Keratinocyte (primary cell): Measurements from ENCODE around the gene CCDC127. TPM values are rescaled to one million over a fixed set of nuclear protein-coding genes. Genes with fewer than 3 reads are reported as not detected.

ENCODE experiments used
- DNase-seq: peaks from one replicate; pipeline ENCODE4 v3.0.0-alpha.2; 2011; ENCODE audit warnings: low read depth, missing footprints, low spot score
- FAIRE-seq: peaks from 2 replicates; lab custom pipeline; 2011; peaks lifted over from hg19 to GRCh38; lab: Jason Lieb, UNC
- H2AFZ ChIP-seq: 2 replicates; pipeline ENCODE4 v1.6.0; 2012; ENCODE audit warnings: low read length, control low read depth, inconsistent platforms; ENCODE audit not compliant: control insufficient read depth
- H3K27ac ChIP-seq: 2 replicates; pipeline ENCODE4 v1.5.1; 2011; ENCODE audit warnings: low read length; ENCODE audit not compliant: control insufficient read depth, insufficient read depth
- H3K27me3 ChIP-seq: 3 replicates; pipeline ENCODE4 v1.6.0; 2011; ENCODE audit warnings: low read length; ENCODE audit not compliant: control insufficient read depth, insufficient read depth; ENCODE audit errors: extremely low read depth
- H3K36me3 ChIP-seq, 2 experiments: 2 replicates in 1 of 2; 3 replicates in 1 of 2; pipeline ENCODE4 v1.5.1; 2011; ENCODE audit warnings: low read length in 2 of 2, mild to moderate bottlenecking in 1 of 2; ENCODE audit not compliant: control insufficient read depth in 2 of 2, insufficient read depth in 2 of 2; ENCODE audit errors: extremely low read depth in 1 of 2
- H3K4me1 ChIP-seq: 3 replicates; pipeline ENCODE4 v1.5.1; 2011; ENCODE audit warnings: low read length; ENCODE audit not compliant: control insufficient read depth, insufficient read depth; ENCODE audit errors: extremely low read depth
- H3K4me2 ChIP-seq: 3 replicates; pipeline ENCODE4 v1.6.0; 2011; ENCODE audit warnings: low read depth, low read length; ENCODE audit not compliant: control insufficient read depth, insufficient read depth; ENCODE audit errors: extremely low read depth
- H3K4me3 ChIP-seq, 3 experiments: fragments of 200-600 bp in 1 of 3; sonication (generic) in 1 of 3; 2 replicates in 2 of 3; 3 replicates in 1 of 3; pipeline ENCODE4 v1.5.1; 2011 to 2016; ENCODE audit warnings: low read length in 3 of 3, mild to moderate bottlenecking in 3 of 3, control low read depth in 2 of 3, inconsistent platforms in 1 of 3, low read depth in 1 of 3, mixed read lengths in 1 of 3, mixed run types in 1 of 3, moderate library complexity in 1 of 3; ENCODE audit not compliant: control insufficient read depth in 2 of 3, insufficient read depth in 2 of 3; ENCODE audit errors: extremely low read depth in 1 of 3
- H3K79me2 ChIP-seq: 2 replicates; pipeline ENCODE4 v1.6.0; 2012; ENCODE audit warnings: low read length; ENCODE audit not compliant: control insufficient read depth, insufficient read depth
- H3K9ac ChIP-seq: 3 replicates; pipeline ENCODE4 v1.6.0; 2011; ENCODE audit warnings: low read length; ENCODE audit not compliant: control insufficient read depth, insufficient read depth; ENCODE audit errors: extremely low read depth
- H3K9me1 ChIP-seq: 3 replicates; pipeline ENCODE4 v1.6.0; 2011; ENCODE audit warnings: low read length; ENCODE audit not compliant: control insufficient read depth, insufficient read depth; ENCODE audit errors: extremely low read depth
- H3K9me3 ChIP-seq: 2 replicates; pipeline ENCODE4 v1.5.1; 2012; ENCODE audit warnings: low read depth, low read length; ENCODE audit not compliant: control insufficient read depth
- H4K20me1 ChIP-seq: 3 replicates; pipeline ENCODE4 v1.6.0; 2011; ENCODE audit warnings: low read length; ENCODE audit not compliant: control insufficient read depth, insufficient read depth; ENCODE audit errors: extremely low read depth
- EZH2 ChIP-seq: IDR thresholded peaks from one replicate; pipeline ENCODE4 v1.6.1; 2012; ENCODE audit warnings: inconsistent platforms, mild to moderate bottlenecking, low read length, moderate library complexity
- dilution Hi-C: fragments of 300-500 bp; cut with MboI; formaldehyde crosslinking; loops from one replicate; pipeline ENCODE4 v1.7.0; 2020; ENCODE audit warnings: low sequenced_read_pairs; ENCODE audit not compliant: extremely low pct_ligation_motif_present
- polyA plus RNA-seq, 5 experiments: library from polyadenylated mRNA; depleted of rRNA in 3 of 5; stranded (reverse) in 3 of 5; stranded (forward) in 1 of 5; unstranded in 1 of 5; fragments of >200 nt; gene quantifications; 1 replicate in 1 of 5; 2 replicates in 3 of 5; 3 replicates in 1 of 5; pipeline versions ENCODE4 v1.2.1 to v1.2.3, GENCODE V29; 2011 to 2012; ENCODE audit warnings: missing spikeins in 2 of 5, low read depth in 1 of 5, low replicate concordance in 1 of 5
- TF ChIP-seq, protein P1 (sequence below), 3 experiments: IDR thresholded peaks in 1 of 3; conservative IDR thresholded peaks in 1 of 3; optimal IDR thresholded peaks in 1 of 3; 2 replicates in 2 of 3; 3 replicates in 1 of 3; pipeline versions ENCODE3 to v1.5.1; 2011; ENCODE audit warnings: low read length in 3 of 3, mild to moderate bottlenecking in 3 of 3, moderate library complexity in 2 of 3, control low read depth in 1 of 3, inconsistent platforms in 1 of 3; ENCODE audit not compliant: insufficient read depth in 2 of 3; ENCODE audit errors: extremely low read depth in 1 of 3

The CCDC127 gene
- polyA plus RNA-seq, 1 donor (not counting 4 experiments of a cell fraction or from before 2014, with no cell fraction given) = 4.9 TPM

DNA sequence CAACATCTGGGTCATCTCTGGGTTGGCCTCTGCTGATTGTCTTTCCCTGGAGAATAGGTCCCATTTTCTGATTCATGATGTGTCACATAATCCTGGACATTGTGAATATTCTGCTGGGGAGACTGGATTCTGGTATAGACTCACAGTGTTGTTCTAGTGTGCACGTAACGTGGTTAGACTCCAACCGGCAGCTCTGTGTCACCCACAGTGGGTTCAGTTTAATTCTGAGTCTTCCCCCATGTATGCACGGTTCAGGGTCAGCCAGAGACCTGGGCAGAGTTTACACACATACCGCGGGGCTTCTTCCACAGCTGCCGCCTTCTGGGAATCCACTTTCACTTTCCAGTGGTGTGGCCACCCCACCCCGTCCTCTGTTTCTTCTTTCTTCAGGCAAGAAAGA is 64.7 kb downstream of the CCDC127 start:
- Histone ChIP-seq H3K36me3 (no peaks in the 10 kb centered on the region), H3K4me2 (no peak overlapping the region), H3K9me1 (no peaks in the 10 kb centered on the region), H3K79me2 (no peaks in the 10 kb centered on the region), H3K27me3 (no peaks in the 10 kb centered on the region), H3K9me3 (no peaks in the 10 kb centered on the region), H4K20me1 (no peaks in the 10 kb centered on the region), H2AFZ (no peak overlapping the region), H3K4me3 (no peak overlapping the region), H3K27ac (no peak overlapping the region), H3K9ac (no peak overlapping the region), H3K4me1 (no peaks in the 10 kb centered on the region)
- DNase-seq (no peak), FAIRE-seq (no peak)
- no peak for TF ChIP-seq EZH2
- TF ChIP-seq, protein P1, sequence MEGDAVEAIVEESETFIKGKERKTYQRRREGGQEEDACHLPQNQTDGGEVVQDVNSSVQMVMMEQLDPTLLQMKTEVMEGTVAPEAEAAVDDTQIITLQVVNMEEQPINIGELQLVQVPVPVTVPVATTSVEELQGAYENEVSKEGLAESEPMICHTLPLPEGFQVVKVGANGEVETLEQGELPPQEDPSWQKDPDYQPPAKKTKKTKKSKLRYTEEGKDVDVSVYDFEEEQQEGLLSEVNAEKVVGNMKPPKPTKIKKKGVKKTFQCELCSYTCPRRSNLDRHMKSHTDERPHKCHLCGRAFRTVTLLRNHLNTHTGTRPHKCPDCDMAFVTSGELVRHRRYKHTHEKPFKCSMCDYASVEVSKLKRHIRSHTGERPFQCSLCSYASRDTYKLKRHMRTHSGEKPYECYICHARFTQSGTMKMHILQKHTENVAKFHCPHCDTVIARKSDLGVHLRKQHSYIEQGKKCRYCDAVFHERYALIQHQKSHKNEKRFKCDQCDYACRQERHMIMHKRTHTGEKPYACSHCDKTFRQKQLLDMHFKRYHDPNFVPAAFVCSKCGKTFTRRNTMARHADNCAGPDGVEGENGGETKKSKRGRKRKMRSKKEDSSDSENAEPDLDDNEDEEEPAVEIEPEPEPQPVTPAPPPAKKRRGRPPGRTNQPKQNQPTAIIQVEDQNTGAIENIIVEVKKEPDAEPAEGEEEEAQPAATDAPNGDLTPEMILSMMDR (optimal IDR thresholded peaks at IDR 0.05 in 1 of 3, IDR thresholded peaks at IDR 0.05 in 1 of 3, conservative IDR thresholded peaks at IDR 0.05 in 1 of 3; ENCODE audit: extremely low read depth in 1 of 3, insufficient read depth in 2 of 3, low read length in 3 of 3) = no peak
- dilution Hi-C loops = no loop called here

DNA sequence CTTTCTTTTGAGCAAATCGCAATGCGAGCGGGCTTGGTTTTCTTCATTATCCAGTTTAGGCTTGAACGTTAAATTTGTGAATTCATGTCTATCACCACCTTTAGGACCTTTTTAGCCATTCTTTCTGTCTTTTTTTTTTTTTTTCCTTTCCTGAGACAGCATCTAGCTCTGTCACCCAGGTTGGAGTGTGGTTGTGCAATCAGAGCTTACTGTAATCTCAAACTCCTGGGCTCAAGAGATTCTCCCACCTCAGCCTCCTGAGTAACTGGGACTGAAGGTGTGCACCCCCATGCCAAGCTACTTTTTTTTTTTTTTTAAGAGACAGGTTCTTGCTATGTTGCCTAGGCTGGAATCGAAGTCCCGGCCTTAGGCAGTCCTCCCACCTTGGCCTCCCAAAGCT is 65.9 kb downstream of the CCDC127 start:
- Histone ChIP-seq H3K4me2 (no peak overlapping the region), H4K20me1 (no peaks in the 10 kb centered on the region), H3K36me3 (no peaks in the 10 kb centered on the region), H3K4me3 (no peak overlapping the region), H3K27ac (no peak overlapping the region), H3K9me3 (peaks cover 3% of the 10 kb centered on the region), H3K9ac (no peak overlapping the region), H3K9me1 (no peaks in the 10 kb centered on the region), H3K79me2 (no peaks in the 10 kb centered on the region), H3K4me1 (no peaks in the 10 kb centered on the region), H2AFZ (no peak overlapping the region), H3K27me3 (no peaks in the 10 kb centered on the region)
- dilution Hi-C loops = no loop called here
- no peak for TF ChIP-seq EZH2
- TF ChIP-seq, protein P1 (optimal IDR thresholded peaks at IDR 0.05 in 1 of 3, IDR thresholded peaks at IDR 0.05 in 1 of 3, conservative IDR thresholded peaks at IDR 0.05 in 1 of 3; ENCODE audit: extremely low read depth in 1 of 3, insufficient read depth in 2 of 3, low read length in 3 of 3) = no peak
- DNase-seq (no peak), FAIRE-seq (no peak)
